ENCODE data around the gene NLGN1.

Gene NLGN1

GRCh38 chr3:173774294-173774693, 376.8 kb downstream of the NLGN1 start:
- DNase-seq, result no peak

GRCh38 chr3:173778251-173778650, 380.7 kb downstream of the NLGN1 start:
- DNase-seq, result no peak

- no peak for DNase-seq
Observed at GRCh38 chr3:173780067-173780466, 382.5 kb downstream of the NLGN1 start.

- DNase-seq, result no peak
Observed at GRCh38 chr3:173785004-173785403, 387.5 kb downstream of the NLGN1 start.

- no peak for DNase-seq
Observed at GRCh38 chr3:173789530-173790162, 392.1 kb downstream of the NLGN1 start.

- DNase-seq, result no peak
Observed at GRCh38 chr3:173793963-173794362, 396.4 kb downstream of the NLGN1 start.

GRCh38 chr3:173796405-173796804, 398.9 kb downstream of the NLGN1 start:
- DNase-seq, result no peak

- no peak for DNase-seq
Observed at GRCh38 chr3:173796890-173797289, 399.3 kb downstream of the NLGN1 start.

- no peak for DNase-seq
Observed at GRCh38 chr3:173799060-173799816, 401.7 kb downstream of the NLGN1 start.

- DNase-seq, result no peak
Observed at GRCh38 chr3:173800154-173800553, 402.6 kb downstream of the NLGN1 start.

- no peak for DNase-seq
Observed at GRCh38 chr3:173814809-173815208, 417.3 kb downstream of the NLGN1 start.

GRCh38 chr3:173819368-173819767, 421.8 kb downstream of the NLGN1 start:
- DNase-seq, result no peak

- DNase-seq, result no peak
Observed at GRCh38 chr3:173823911-173824460, 426.4 kb downstream of the NLGN1 start.

GRCh38 chr3:173825730-173826129, 428.2 kb downstream of the NLGN1 start:
- no peak for DNase-seq

GRCh38 chr3:173826416-173826815, 428.9 kb downstream of the NLGN1 start:
- no peak for DNase-seq

- no peak for DNase-seq
Observed at GRCh38 chr3:173826901-173827609, 429.5 kb downstream of the NLGN1 start.

- no peak for DNase-seq
Observed at GRCh38 chr3:173838644-173839043, 441.1 kb downstream of the NLGN1 start.

- DNase-seq, result no peak
Observed at GRCh38 chr3:173839859-173840258, 442.3 kb downstream of the NLGN1 start.

GRCh38 chr3:173841334-173841733, 443.8 kb downstream of the NLGN1 start:
- DNase-seq, result no peak

- DNase-seq, result no peak
Observed at GRCh38 chr3:173843060-173843459, 445.5 kb downstream of the NLGN1 start.

- DNase-seq, result no peak
Observed at GRCh38 chr3:173846584-173846983, 449.0 kb downstream of the NLGN1 start.

- DNase-seq, result no peak
Observed at GRCh38 chr3:173849489-173849888, 451.9 kb downstream of the NLGN1 start.

GRCh38 chr3:173857154-173857553, 459.6 kb downstream of the NLGN1 start:
- DNase-seq, result no peak

- no peak for DNase-seq
Observed at GRCh38 chr3:173862701-173863100, 465.2 kb downstream of the NLGN1 start.
